OCI-LY1 (cell line): ENCODE results near the gene GALNT13.

Source experiments
- H2AFZ ChIP-seq: fragments of 200-600 bp; sonication (generic), shearing (Covaris generic); 2 replicates; pipeline ENCODE4 v1.6.0; 2014; ENCODE audit warnings: antibody characterized with exemption, mild to moderate bottlenecking, low read length
- H3F3A ChIP-seq: fragments of 200-600 bp; sonication (generic), shearing (Covaris generic); 2 replicates; pipeline ENCODE4 v1.6.0; 2014; ENCODE audit warnings: mild to moderate bottlenecking, antibody characterized with exemption, low read length, moderate library complexity; ENCODE audit not compliant: insufficient read depth
- H3K27ac ChIP-seq: fragments of 200-600 bp; sonication (generic); 2 replicates; pipeline ENCODE4 v1.5.1; 2014; ENCODE audit warnings: low read length, mixed run types, mild to moderate bottlenecking, low read depth; ENCODE audit not compliant: poor library complexity, severe bottlenecking
- H3K27me3 ChIP-seq: fragments of 200-600 bp; sonication (generic); 2 replicates; pipeline ENCODE4 v1.6.0; 2014; ENCODE audit warnings: antibody characterized with exemption, mild to moderate bottlenecking, low read length, moderate library complexity; ENCODE audit not compliant: insufficient read depth
- H3K36me3 ChIP-seq: fragments of 200-600 bp; sonication (generic); 2 replicates; pipeline ENCODE4 v1.6.1; 2014; ENCODE audit warnings: mild to moderate bottlenecking, antibody characterized with exemption, low read length, moderate library complexity, mixed read lengths; ENCODE audit not compliant: insufficient read depth
- H3K4me1 ChIP-seq: fragments of 200-600 bp; sonication (generic); 2 replicates; pipeline ENCODE4 v1.5.1; 2014; ENCODE audit warnings: mild to moderate bottlenecking, low read length, moderate library complexity; ENCODE audit not compliant: insufficient read depth, severe bottlenecking
- H3K4me2 ChIP-seq: fragments of 200-600 bp; sonication (generic), shearing (Covaris generic); 2 replicates; pipeline ENCODE4 v1.6.1; 2014; ENCODE audit warnings: low read length
- H3K4me3 ChIP-seq: fragments of 200-600 bp; sonication (generic); 2 replicates; pipeline ENCODE4 v1.5.1; 2014; ENCODE audit warnings: low read length, low read depth, mild to moderate bottlenecking, mixed read lengths; ENCODE audit not compliant: poor library complexity, severe bottlenecking
- H3K79me2 ChIP-seq: fragments of 200-600 bp; shearing (Covaris generic); 2 replicates; pipeline ENCODE4 v1.6.1; 2016; ENCODE audit warnings: mixed run types, low read length, mixed read lengths; ENCODE audit not compliant: insufficient read depth
- H3K9ac ChIP-seq: fragments of 200-600 bp; sonication (generic), shearing (Covaris generic); 2 replicates; pipeline ENCODE4 v1.6.1; 2014; ENCODE audit warnings: mild to moderate bottlenecking, low read length, mixed read lengths
- H3K9me2 ChIP-seq: fragments of 200-600 bp; sonication (generic), shearing (Covaris generic); 2 replicates; pipeline ENCODE4 v1.6.1; 2014; ENCODE audit warnings: low read depth, mild to moderate bottlenecking, low read length, mixed read lengths
- H3K9me3 ChIP-seq: fragments of 200-600 bp; shearing (Covaris generic); 2 replicates; pipeline ENCODE4 v1.6.1; 2014; ENCODE audit warnings: low read length, mixed read lengths
- H4K20me1 ChIP-seq: fragments of 200-600 bp; sonication (generic), shearing (Covaris generic); 2 replicates; pipeline ENCODE4 v1.6.0; 2016; ENCODE audit warnings: mild to moderate bottlenecking, low read length; ENCODE audit not compliant: insufficient read depth
- CTCF ChIP-seq: fragments of 200-600 bp; sonication (generic), shearing (Covaris generic); IDR thresholded peaks from 2 replicates; pipeline ENCODE4 v1.5.1; 2017; ENCODE audit warnings: mild to moderate bottlenecking, antibody characterized with exemption, low read length, moderate library complexity, mixed read lengths
- EZH2 ChIP-seq: fragments of 200-600 bp; sonication (generic), shearing (Covaris generic); IDR thresholded peaks from 2 replicates; pipeline ENCODE4 v1.8.0; 2017; ENCODE audit warnings: borderline replicate concordance, mixed run types, mild to moderate bottlenecking, antibody characterized with exemption, low read length, moderate library complexity, mixed read lengths

Gene GALNT13

GRCh38 chr2:153939124-153939796, 67.5 kb downstream of the GALNT13 start:
- no peaks in the 10 kb centered on the region for H3K27me3 ChIP-seq
- H3K9ac ChIP-seq, result no peak overlapping the region
- TF ChIP-seq EZH2, result no peak
- TF ChIP-seq CTCF, result no peak
- no peak overlapping the region for H3K4me2 ChIP-seq
- no peak overlapping the region for H3K27ac ChIP-seq
- H3F3A ChIP-seq, result no peaks in the 10 kb centered on the region
- no peak overlapping the region for H2AFZ ChIP-seq
- H3K4me1 ChIP-seq, result no peaks in the 10 kb centered on the region
- no peaks in the 10 kb centered on the region for H3K36me3 ChIP-seq
- H3K9me3 ChIP-seq, result no peaks in the 10 kb centered on the region
- no peaks in the 10 kb centered on the region for H3K79me2 ChIP-seq
- H4K20me1 ChIP-seq, result no peaks in the 10 kb centered on the region
- no peak overlapping the region for H3K4me3 ChIP-seq
- no peaks in the 10 kb centered on the region for H3K9me2 ChIP-seq

- Histone ChIP-seq H3K79me2 (no peaks in the 10 kb centered on the region), H3K9me3 (no peaks in the 10 kb centered on the region), H2AFZ (no peak overlapping the region), H3K4me1 (no peaks in the 10 kb centered on the region), H3K36me3 (no peaks in the 10 kb centered on the region), H3F3A (no peaks in the 10 kb centered on the region), H3K27me3 (no peaks in the 10 kb centered on the region), H3K4me2 (no peak overlapping the region), H3K4me3 (no peak overlapping the region), H3K9ac (no peak overlapping the region), H3K27ac (no peak overlapping the region), H3K9me2 (no peaks in the 10 kb centered on the region), H4K20me1 (no peaks in the 10 kb centered on the region)
- TF ChIP-seq EZH2 (no peak), CTCF (no peak)
Observed at GRCh38 chr2:153940511-153940910, 68.8 kb downstream of the GALNT13 start.

- H3K36me3 ChIP-seq, result no peaks in the 10 kb centered on the region
- H3K27ac ChIP-seq, result no peak overlapping the region
- no peaks in the 10 kb centered on the region for H3F3A ChIP-seq
- TF ChIP-seq CTCF (no peak), EZH2 (no peak)
- H3K9ac ChIP-seq, result no peak overlapping the region
- no peaks in the 10 kb centered on the region for H3K9me2 ChIP-seq
- no peak overlapping the region for H3K4me2 ChIP-seq
- H3K4me1 ChIP-seq, result no peaks in the 10 kb centered on the region
- H2AFZ ChIP-seq, result no peak overlapping the region
- H3K9me3 ChIP-seq, result no peaks in the 10 kb centered on the region
- H4K20me1 ChIP-seq, result no peaks in the 10 kb centered on the region
- H3K79me2 ChIP-seq, result no peaks in the 10 kb centered on the region
- no peak overlapping the region for H3K4me3 ChIP-seq
- no peaks in the 10 kb centered on the region for H3K27me3 ChIP-seq
Observed at GRCh38 chr2:153944800-153945199, 73.1 kb downstream of the GALNT13 start.
